Right lung (tissue), 5 donors: ENCODE results near the gene TTR. TPM values are rescaled to one million over a fixed set of nuclear protein-coding genes. Genes with fewer than 3 reads are reported as not detected.

Source experiments
- polyA plus RNA-seq, 5 donors: library from polyadenylated mRNA; unstranded; fragments of 120-200 nt; gene quantifications; one replicate each; pipeline versions ENCODE4 v1.2.1 to v1.2.3, GENCODE V29; 2013; ENCODE audit warnings: inconsistent platforms in 1 of 5, low replicate concordance in 1 of 5; ENCODE audit not compliant: insufficient read length in 5 of 5, insufficient read depth in 1 of 5

The TTR gene
- polyA plus RNA-seq, 5 donors = 0.30 to 12.0 (median 1.5) TPM; not detected in 1

Other genes starting within 250 kb of the TTR start
- not detected for gene DSG4, start 215.1 kb upstream of the TTR start, polyA plus RNA-seq
- gene DSG3, start 144.1 kb upstream of the TTR start, polyA plus RNA-seq = not detected
- gene DSG2, start 93.7 kb upstream of the TTR start, polyA plus RNA-seq = 10 to 100 TPM; 29.9 to 46.0 (median 41.8) TPM
- gene B4GALT6, start 92.7 kb downstream of the TTR start, polyA plus RNA-seq = 10 to 100 TPM; 14.7 to 21.3 (median 15.7) TPM
- gene SLC25A52, start 169.0 kb downstream of the TTR start, polyA plus RNA-seq = under 1 TPM in 4 of 5 donors, not detected in 1; 0.19 to 0.35 (median 0.28) TPM